Duodenal mucosa (tissue), 2 donors: ENCODE data around the gene ACSS2.

Source experiments
- H3K27ac ChIP-seq: one replicate; pipeline ENCODE4 v1.7.0; 2013; ENCODE audit warnings: low read depth, low read length
- H3K27me3 ChIP-seq, 2 donors: one replicate each; pipeline ENCODE4 v1.7.0; 2013; ENCODE audit warnings: low read length in 2 of 2, control low read depth in 1 of 2; ENCODE audit not compliant: insufficient read depth in 2 of 2, control insufficient read depth in 1 of 2
- H3K36me3 ChIP-seq, 2 donors: one replicate each; pipeline ENCODE4 v1.7.0; 2013; ENCODE audit warnings: low read length in 2 of 2, control low read depth in 1 of 2; ENCODE audit not compliant: insufficient read depth in 2 of 2, control insufficient read depth in 1 of 2
- H3K4me1 ChIP-seq, 2 donors: one replicate each; pipeline ENCODE4 v1.7.0; 2013; ENCODE audit warnings: low read length in 2 of 2, control low read depth in 1 of 2; ENCODE audit not compliant: insufficient read depth in 2 of 2, control insufficient read depth in 1 of 2
- H3K4me3 ChIP-seq, 2 donors: one replicate each; pipeline ENCODE4 v1.7.0; 2013; ENCODE audit warnings: low read length in 2 of 2, low read depth in 1 of 2
- H3K9ac ChIP-seq, 2 donors: one replicate each; pipeline ENCODE4 v1.7.0; 2013; ENCODE audit warnings: low read length in 2 of 2, low read depth in 1 of 2
- H3K9me3 ChIP-seq, 2 donors: one replicate each; pipeline ENCODE4 v1.7.0; 2013; ENCODE audit warnings: low read length in 2 of 2, control low read depth in 1 of 2; ENCODE audit not compliant: control insufficient read depth in 1 of 2

Gene ACSS2

GRCh38 chr20:34876406-34877282, at the start of gene ACSS2:
Gene ACSS2 (plus strand): TSS chr20:34876612. CDS start chr20:34876646, 34 bp downstream.
- H3K9me3 ChIP-seq: no peaks in the 10 kb centered on the region
- peak within 1 kb of the TSS; percentile 95 for H3K9ac ChIP-seq
- peak within 1 kb of the TSS; percentile 91 for H3K27ac ChIP-seq
- no peaks in the 10 kb centered on the region for H3K36me3 ChIP-seq
- H3K4me3 ChIP-seq: peak within 1 kb of the TSS; percentile 87 to 95
- H3K27me3 ChIP-seq: no peaks in the 10 kb centered on the region
- peaks cover 40 to 44% of the 10 kb centered on the region in 2 donors for H3K4me1 ChIP-seq

- no peak overlapping the region for H3K27ac ChIP-seq
- no peaks in the 10 kb centered on the region for H3K36me3 ChIP-seq
- H3K4me3 ChIP-seq: no peak overlapping the region
- peaks cover 5 to 7% of the 10 kb centered on the region in 2 donors for H3K4me1 ChIP-seq
- no peaks in the 10 kb centered on the region for H3K27me3 ChIP-seq
- H3K9me3 ChIP-seq: no peaks in the 10 kb centered on the region
- H3K9ac ChIP-seq: no peak overlapping the region
Measured at GRCh38 chr20:34829191-34829590, 47.2 kb upstream of the ACSS2 start.

GRCh38 chr20:34831936-34832335, 44.5 kb upstream of the ACSS2 start:
- H3K4me1 ChIP-seq: no peaks in the 10 kb centered on the region
- H3K9ac ChIP-seq: no peak overlapping the region
- H3K9me3 ChIP-seq: no peaks in the 10 kb centered on the region
- no peak overlapping the region for H3K27ac ChIP-seq
- no peak overlapping the region for H3K4me3 ChIP-seq
- H3K36me3 ChIP-seq: no peaks in the 10 kb centered on the region
- no peaks in the 10 kb centered on the region for H3K27me3 ChIP-seq

- Histone ChIP-seq H3K4me1 (no peaks in the 10 kb centered on the region), H3K36me3 (no peaks in the 10 kb centered on the region), H3K4me3 (no peak overlapping the region), H3K27ac (no peak overlapping the region), H3K27me3 (no peaks in the 10 kb centered on the region), H3K9me3 (no peaks in the 10 kb centered on the region), H3K9ac (no peak overlapping the region)
Measured at GRCh38 chr20:34834459-34834893, 41.9 kb upstream of the ACSS2 start.

GRCh38 chr20:34842143-34842542, 34.3 kb upstream of the ACSS2 start:
- Histone ChIP-seq H3K4me1 (no peaks in the 10 kb centered on the region), H3K27ac (no peak overlapping the region), H3K9ac (no peak overlapping the region), H3K4me3 (no peak overlapping the region), H3K27me3 (no peaks in the 10 kb centered on the region), H3K36me3 (peaks cover 0 to 4% of the 10 kb centered on the region in 2 donors), H3K9me3 (no peaks in the 10 kb centered on the region)

- Histone ChIP-seq H3K27ac (no peak overlapping the region), H3K36me3 (peaks cover 0 to 8% of the 10 kb centered on the region in 2 donors), H3K4me1 (no peaks in the 10 kb centered on the region), H3K27me3 (no peaks in the 10 kb centered on the region), H3K9me3 (no peaks in the 10 kb centered on the region), H3K4me3 (no peak overlapping the region), H3K9ac (no peak overlapping the region)
Measured at GRCh38 chr20:34843421-34843820, 33.0 kb upstream of the ACSS2 start.

GRCh38 chr20:34848597-34848996, 27.8 kb upstream of the ACSS2 start:
- no peak overlapping the region for H3K9ac ChIP-seq

GRCh38 chr20:34849778-34850177, 26.6 kb upstream of the ACSS2 start:
- Histone ChIP-seq H3K4me3 (no peak overlapping the region), H3K4me1 (no peaks in the 10 kb centered on the region), H3K27me3 (no peaks in the 10 kb centered on the region), H3K9ac (no peak overlapping the region), H3K9me3 (no peaks in the 10 kb centered on the region), H3K36me3 (peaks cover 4 to 41% of the 10 kb centered on the region in 2 donors), H3K27ac (no peak overlapping the region)

More at GRCh38 chr20:34848597-34848996, 27.8 kb upstream of the ACSS2 start:
- no peak overlapping the region for H3K27ac ChIP-seq
- H3K9me3 ChIP-seq: no peaks in the 10 kb centered on the region
- H3K27me3 ChIP-seq: no peaks in the 10 kb centered on the region
- no peak overlapping the region for H3K4me3 ChIP-seq
- peaks cover 0 to 35% of the 10 kb centered on the region in 2 donors for H3K36me3 ChIP-seq
- H3K4me1 ChIP-seq: no peaks in the 10 kb centered on the region

GRCh38 chr20:34850969-34851368, 25.4 kb upstream of the ACSS2 start:
- Histone ChIP-seq H3K9ac (no peak overlapping the region), H3K4me1 (no peaks in the 10 kb centered on the region), H3K27ac (no peak overlapping the region), H3K27me3 (no peaks in the 10 kb centered on the region), H3K9me3 (no peaks in the 10 kb centered on the region), H3K4me3 (no peak overlapping the region), H3K36me3 (peaks cover 4 to 40% of the 10 kb centered on the region in 2 donors)

- H3K36me3 ChIP-seq: peaks cover 4 to 40% of the 10 kb centered on the region in 2 donors
- H3K9ac ChIP-seq: no peak overlapping the region
- no peak overlapping the region for H3K27ac ChIP-seq
- no peaks in the 10 kb centered on the region for H3K9me3 ChIP-seq
- no peaks in the 10 kb centered on the region for H3K27me3 ChIP-seq
- no peaks in the 10 kb centered on the region for H3K4me1 ChIP-seq
- H3K4me3 ChIP-seq: no peak overlapping the region
Measured at GRCh38 chr20:34852298-34852697, 24.1 kb upstream of the ACSS2 start.
